RWPE2 (cell line): ENCODE data around the gene PHACTR4.
"Not testable (repeated sequence)": the region's sequence is repeated elsewhere in the genome, so short reads cannot be mapped to it uniquely, and the experiment has no call there.

Source experiments
- ATAC-seq: fragments of 200-7000 bp; cut with Tn5 transposase; 3 replicates; pipeline ENCODE4 v1.9.1; 2021; ENCODE audit warnings: low read depth
- DNase-seq: peaks from one replicate; pipeline ENCODE4 v3.0.0-alpha.2; 2020; ENCODE audit warnings: low spot score
- H3K27ac ChIP-seq: fragments of 450-650 bp; 2 replicates; pipeline ENCODE4 v1.5.1; 2017; ENCODE audit warnings: mild to moderate bottlenecking; ENCODE audit not compliant: poor library complexity, severe bottlenecking
- H3K27me3 ChIP-seq: fragments of 250-450 bp; sonication (Bioruptor Pico); 2 replicates; pipeline ENCODE4 v1.5.1; 2021; ENCODE audit warnings: mild to moderate bottlenecking, moderate library complexity; ENCODE audit not compliant: insufficient read depth, poor library complexity, severe bottlenecking
- H3K36me3 ChIP-seq: fragments of 250-450 bp; sonication (Bioruptor Pico); 2 replicates; pipeline ENCODE4 v1.5.1; 2020; ENCODE audit warnings: low read depth, mild to moderate bottlenecking, moderate library complexity
- H3K4me1 ChIP-seq: fragments of 250-450 bp; sonication (Bioruptor Pico); 2 replicates; pipeline ENCODE4 v1.5.1; 2021; ENCODE audit warnings: mild to moderate bottlenecking, moderate library complexity; ENCODE audit not compliant: insufficient read depth, poor library complexity, severe bottlenecking
- H3K4me3 ChIP-seq: fragments of 250-450 bp; sonication (Bioruptor Pico); 2 replicates; pipeline ENCODE4 v1.5.1; 2021; ENCODE audit warnings: mild to moderate bottlenecking, moderate library complexity; ENCODE audit not compliant: severe bottlenecking
- H3K9me3 ChIP-seq: fragments of 250-450 bp; sonication (Bioruptor Pico); 2 replicates; pipeline ENCODE4 v1.5.1; 2021; ENCODE audit warnings: mild to moderate bottlenecking, moderate library complexity; ENCODE audit not compliant: severe bottlenecking
- TF ChIP-seq, protein P1 (sequence below): fragments of 450-650 bp; IDR thresholded peaks from one replicate; pipeline ENCODE4 v1.5.1; 2017; ENCODE audit warnings: mild to moderate bottlenecking, moderate library complexity; ENCODE audit not compliant: poor library complexity, severe bottlenecking

Gene PHACTR4

DNA sequence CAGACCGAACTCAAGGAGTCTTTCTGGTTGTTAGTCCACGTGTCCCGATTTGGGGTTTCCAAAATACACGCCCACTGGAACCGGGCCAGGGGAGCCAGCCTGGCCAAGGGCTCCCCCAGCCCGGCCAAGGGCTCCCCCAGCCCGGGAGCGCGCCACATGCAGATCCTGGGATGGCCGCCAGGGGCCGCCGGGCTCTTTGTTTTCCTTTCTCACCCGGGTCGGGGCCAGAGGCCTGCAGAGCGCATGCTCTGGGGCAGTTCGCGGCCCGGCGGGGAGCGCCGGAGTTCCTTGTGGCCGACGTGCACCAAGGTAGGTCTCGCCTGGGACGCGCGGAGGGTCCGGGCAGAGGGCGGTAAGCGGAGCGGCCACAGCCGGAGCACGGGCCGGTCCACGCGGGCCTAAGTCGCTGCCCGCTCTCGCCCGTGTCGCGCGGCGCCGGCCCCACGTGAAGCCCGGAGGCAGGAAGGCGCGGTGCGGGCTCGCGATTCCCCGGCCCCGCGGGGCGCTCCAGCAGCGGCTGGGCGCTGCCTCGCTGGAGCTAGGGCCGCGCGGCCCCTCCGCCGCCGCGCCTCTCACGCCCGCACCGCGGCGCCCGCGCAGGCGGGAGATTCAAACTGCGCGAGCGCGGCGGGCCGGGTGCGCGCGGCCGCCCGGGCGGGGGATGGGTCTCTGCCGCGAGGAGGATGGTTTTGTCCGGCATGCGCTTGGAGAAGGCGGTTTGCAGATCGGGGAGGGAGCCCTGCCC is 148.6 kb downstream of the PHACTR4 start:
- TF ChIP-seq, protein P1, sequence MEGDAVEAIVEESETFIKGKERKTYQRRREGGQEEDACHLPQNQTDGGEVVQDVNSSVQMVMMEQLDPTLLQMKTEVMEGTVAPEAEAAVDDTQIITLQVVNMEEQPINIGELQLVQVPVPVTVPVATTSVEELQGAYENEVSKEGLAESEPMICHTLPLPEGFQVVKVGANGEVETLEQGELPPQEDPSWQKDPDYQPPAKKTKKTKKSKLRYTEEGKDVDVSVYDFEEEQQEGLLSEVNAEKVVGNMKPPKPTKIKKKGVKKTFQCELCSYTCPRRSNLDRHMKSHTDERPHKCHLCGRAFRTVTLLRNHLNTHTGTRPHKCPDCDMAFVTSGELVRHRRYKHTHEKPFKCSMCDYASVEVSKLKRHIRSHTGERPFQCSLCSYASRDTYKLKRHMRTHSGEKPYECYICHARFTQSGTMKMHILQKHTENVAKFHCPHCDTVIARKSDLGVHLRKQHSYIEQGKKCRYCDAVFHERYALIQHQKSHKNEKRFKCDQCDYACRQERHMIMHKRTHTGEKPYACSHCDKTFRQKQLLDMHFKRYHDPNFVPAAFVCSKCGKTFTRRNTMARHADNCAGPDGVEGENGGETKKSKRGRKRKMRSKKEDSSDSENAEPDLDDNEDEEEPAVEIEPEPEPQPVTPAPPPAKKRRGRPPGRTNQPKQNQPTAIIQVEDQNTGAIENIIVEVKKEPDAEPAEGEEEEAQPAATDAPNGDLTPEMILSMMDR, result peak; percentile 98
- H3K27me3 ChIP-seq, result no peaks in the 10 kb centered on the region
- peak overlapping the region; percentile 99 for H3K27ac ChIP-seq
- H3K36me3 ChIP-seq, result peaks cover 8% of the 10 kb centered on the region
- ATAC-seq (peak; percentile 50), DNase-seq (peak; percentile 89)
- H3K4me1 ChIP-seq, result no peaks in the 10 kb centered on the region
- no peaks in the 10 kb centered on the region for H3K9me3 ChIP-seq
- H3K4me3 ChIP-seq, result peak overlapping the region; percentile 87

DNA sequence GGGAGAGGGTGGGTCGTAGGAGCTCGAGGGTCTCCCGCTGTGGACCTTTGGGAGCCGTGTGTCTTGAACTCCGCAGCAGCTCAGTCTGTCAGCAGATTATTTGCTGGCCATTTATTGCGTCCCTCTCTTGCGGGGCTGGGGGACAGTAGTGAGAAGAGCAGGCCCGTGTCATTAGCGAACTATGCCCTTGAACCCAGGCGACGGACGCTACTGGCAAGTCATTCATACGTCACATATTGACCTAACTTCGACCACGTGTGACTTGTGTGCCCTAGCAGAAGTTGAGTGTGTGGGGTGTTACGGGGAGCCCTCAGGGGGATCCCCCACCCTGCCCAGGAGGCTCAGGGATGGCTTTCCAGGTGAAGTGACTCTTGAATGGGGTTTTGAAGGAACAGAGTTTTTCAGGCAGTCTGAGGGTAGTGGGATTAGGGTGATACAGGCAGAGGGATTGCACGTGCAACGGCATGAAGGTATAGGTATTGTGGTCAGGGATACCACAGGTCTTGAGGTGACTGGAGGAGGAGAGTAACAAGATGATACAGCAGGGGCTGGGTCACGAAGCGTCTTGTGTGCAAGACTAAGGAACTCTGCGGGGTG is 149.3 kb downstream of the PHACTR4 start:
- TF ChIP-seq, protein P1, result no peak
- H3K27me3 ChIP-seq, result no peaks in the 10 kb centered on the region
- peak overlapping the region; percentile 99 for H3K27ac ChIP-seq
- H3K4me3 ChIP-seq, result peak overlapping the region; percentile 87
- H3K36me3 ChIP-seq, result peaks cover 8% of the 10 kb centered on the region
- H3K9me3 ChIP-seq, result no peaks in the 10 kb centered on the region
- H3K4me1 ChIP-seq, result no peaks in the 10 kb centered on the region
- no peak for DNase-seq
- no peak for ATAC-seq

DNA sequence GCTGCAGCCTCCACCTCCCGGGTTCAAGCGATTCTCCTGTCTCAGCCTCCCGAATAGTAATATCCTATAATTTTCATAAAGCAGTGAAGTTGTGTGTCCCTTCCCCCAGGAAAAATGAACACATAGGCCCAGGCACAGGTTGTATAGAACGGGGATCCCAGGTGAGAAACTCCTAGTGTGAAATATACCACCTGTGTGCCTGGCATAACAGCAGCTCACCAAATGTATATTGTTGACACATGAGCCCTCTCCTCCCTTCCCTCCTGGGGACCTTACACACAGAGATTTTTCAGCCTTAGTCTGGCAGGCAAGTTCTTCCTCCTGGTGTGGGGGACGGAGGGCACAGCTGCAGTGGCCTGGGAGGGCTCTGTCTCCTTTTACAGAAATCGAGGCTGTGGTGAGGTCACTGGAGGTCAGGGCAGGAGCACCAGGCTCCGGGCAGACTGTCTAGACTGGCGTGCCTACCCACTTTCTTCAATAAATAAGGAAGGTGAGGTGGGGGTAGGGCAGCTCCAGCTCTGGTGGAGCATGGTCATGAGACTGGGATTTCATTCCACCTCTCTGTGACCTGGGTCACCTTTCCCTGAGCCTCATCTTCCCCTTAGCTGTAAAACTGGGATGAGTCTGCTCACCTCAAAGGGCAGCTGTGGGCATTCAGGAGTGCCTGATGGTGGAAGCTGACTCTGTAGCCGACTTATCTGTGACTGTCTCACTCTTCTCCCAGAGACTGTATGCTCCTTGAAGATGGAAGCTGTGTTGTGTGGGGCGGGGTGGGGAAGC is 150.6 kb downstream of the PHACTR4 start:
- H3K27me3 ChIP-seq, result no peaks in the 10 kb centered on the region
- ATAC-seq (no peak), DNase-seq (no peak)
- peaks cover 16% of the 10 kb centered on the region for H3K36me3 ChIP-seq
- no peak overlapping the region for H3K4me3 ChIP-seq
- TF ChIP-seq, protein P1, result no peak
- H3K27ac ChIP-seq, result no peak overlapping the region
- no peaks in the 10 kb centered on the region for H3K9me3 ChIP-seq
- H3K4me1 ChIP-seq, result no peaks in the 10 kb centered on the region

DNA sequence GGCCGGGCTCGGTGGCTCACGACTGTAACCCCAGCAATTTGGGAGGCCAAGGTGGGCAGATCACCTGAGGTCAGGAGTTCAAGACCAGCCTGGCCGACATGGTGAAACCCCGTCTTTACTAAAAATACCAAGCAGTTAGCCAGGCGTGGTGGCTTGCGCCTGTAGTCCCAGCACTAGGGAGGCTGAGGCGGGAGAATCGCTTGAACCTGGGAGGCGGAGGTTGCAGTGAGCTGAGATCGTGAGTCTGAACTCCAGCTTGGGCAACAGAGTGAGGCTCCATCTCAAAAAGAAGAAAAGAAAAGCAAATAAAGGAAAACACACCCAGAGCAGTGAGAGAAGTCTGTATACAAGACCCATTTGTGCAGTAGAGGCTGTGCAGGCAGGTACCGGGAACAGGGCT is 151.3 kb downstream of the PHACTR4 start:
- not testable (repeated sequence) for H3K4me1 ChIP-seq, H3K4me3 ChIP-seq, DNase-seq, H3K9me3 ChIP-seq, H3K27ac ChIP-seq, H3K27me3 ChIP-seq, ATAC-seq
- peaks cover 16% of the 10 kb centered on the region for H3K36me3 ChIP-seq

GRCh38 chr1:28521502-28522164 is 152.1 kb downstream of the PHACTR4 start:
- Histone ChIP-seq H3K27ac (no peak overlapping the region), H3K36me3 (peaks cover 23% of the 10 kb centered on the region), H3K9me3 (no peaks in the 10 kb centered on the region), H3K4me1 (peaks cover 8% of the 10 kb centered on the region), H3K4me3 (no peak overlapping the region), H3K27me3 (no peaks in the 10 kb centered on the region)
- no peak for DNase-seq
- no peak for ATAC-seq
- TF ChIP-seq, protein P1, result no peak

DNA sequence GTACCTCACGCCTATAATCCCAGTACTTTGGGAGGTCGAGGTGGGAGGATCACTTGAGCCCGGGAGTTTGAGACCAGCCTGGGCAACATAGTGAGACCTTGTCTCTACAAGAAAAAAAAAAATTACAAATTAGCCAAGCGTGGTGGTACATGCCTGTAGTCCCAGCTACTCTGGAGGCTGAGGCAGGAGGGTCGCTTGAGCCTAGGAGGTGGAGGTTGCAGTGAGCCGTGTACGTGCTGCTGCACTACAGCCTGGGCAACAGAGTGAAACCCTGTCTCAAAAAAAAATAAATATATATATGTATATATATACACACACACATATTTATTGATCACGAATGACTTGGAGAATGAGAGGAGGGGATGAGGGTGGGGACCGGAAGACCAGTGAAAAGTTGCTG is 153.0 kb downstream of the PHACTR4 start:
- DNase-seq, H3K27me3 ChIP-seq, H3K27ac ChIP-seq, H3K4me3 ChIP-seq, ATAC-seq, H3K9me3 ChIP-seq: not testable (repeated sequence)
- peaks cover 29% of the 10 kb centered on the region for H3K36me3 ChIP-seq
- H3K4me1 ChIP-seq, result peaks cover 16% of the 10 kb centered on the region

DNA sequence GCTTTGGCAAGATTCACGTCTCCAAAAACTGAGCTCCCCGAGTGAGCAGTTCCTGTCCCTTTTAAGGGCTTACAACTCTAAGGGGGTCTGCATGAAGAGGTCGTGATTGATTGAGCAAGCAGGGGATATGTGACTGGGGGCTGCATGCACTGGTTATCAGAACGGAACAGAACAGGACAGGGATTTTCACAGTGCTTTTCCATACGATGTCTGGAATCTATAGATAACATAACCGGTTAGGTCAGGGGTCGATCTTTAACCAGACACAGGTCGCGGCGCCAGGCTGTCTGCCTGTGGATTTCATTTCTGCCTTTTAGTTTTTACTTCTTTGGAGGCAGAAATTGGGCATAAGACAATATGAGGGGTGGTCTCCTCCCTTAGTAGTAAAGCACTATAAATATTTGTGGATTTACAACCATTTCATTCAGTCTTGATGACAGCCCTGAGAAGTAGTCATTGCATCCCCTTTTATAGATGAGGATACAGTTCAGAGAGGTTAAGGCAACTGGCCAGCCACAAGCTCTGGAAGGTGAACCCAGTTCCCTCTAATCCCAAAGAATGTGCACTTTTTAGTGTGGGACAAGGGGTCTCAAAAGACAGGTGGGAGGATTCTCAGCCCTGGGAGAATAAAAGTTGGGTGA is 155.6 kb downstream of the PHACTR4 start:
- Histone ChIP-seq H3K4me1 (peaks cover 16% of the 10 kb centered on the region), H3K36me3 (peaks cover 38% of the 10 kb centered on the region)
- ATAC-seq, H3K27me3 ChIP-seq, DNase-seq, H3K4me3 ChIP-seq, H3K27ac ChIP-seq, H3K9me3 ChIP-seq: not testable (repeated sequence)
